Measurements from ENCODE around the gene CNNM4.

Gene CNNM4

DNA sequence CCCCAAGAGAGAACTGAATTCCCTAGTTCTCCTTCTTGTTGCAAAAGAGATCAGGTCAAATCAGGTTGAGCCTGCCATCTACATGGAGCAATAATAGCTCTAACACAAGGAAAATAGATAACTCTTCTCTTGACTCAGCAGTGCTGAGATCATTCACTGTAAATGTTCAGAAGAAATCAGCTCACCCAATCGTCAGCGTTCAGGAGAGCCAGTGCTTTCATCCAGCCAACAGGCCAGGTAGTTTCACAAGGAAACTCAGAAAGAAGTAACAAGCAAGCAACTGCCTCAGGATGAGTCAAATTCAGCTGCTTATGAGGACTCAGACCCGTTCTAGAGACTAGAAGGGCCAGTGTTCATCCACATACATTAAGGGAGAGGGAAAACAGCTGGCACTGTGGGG is 26.8 kb upstream of the CNNM4 start:
- Histone ChIP-seq H3K27me3 (ENCODE audit: control insufficient read depth in 1 of 2, insufficient read depth in 1 of 2, low read length in 2 of 2) (no peaks in the 10 kb centered on the region), H3K36me3 (ENCODE audit: control insufficient read depth in 1 of 2, insufficient read depth in 2 of 2, low read depth in 1 of 2, low read length in 2 of 2) (peaks cover 36 to 59% of the 10 kb centered on the region in 2 experiments), H3K4me2 (ENCODE audit: low read length, poor library complexity, severe bottlenecking) (no peak overlapping the region), H3K4me1 (ENCODE audit: control insufficient read depth, insufficient read depth, low read depth, low read length) (no peaks in the 10 kb centered on the region), H4K91ac (ENCODE audit: low read length) (no peak overlapping the region), H2BK12ac (ENCODE audit: low read length in 2 of 2) (no peak overlapping the region), H2BK15ac (ENCODE audit: low read depth, poor library complexity, severe bottlenecking) (no peak overlapping the region), H3K23ac (ENCODE audit: low read length in 2 of 2) (no peak overlapping the region), H3K79me1 (replicated peaks; ENCODE audit: low read length, poor library complexity, severe bottlenecking) (peaks cover 33% of the 10 kb centered on the region), H3K4ac (ENCODE audit: low read depth in 1 of 2, low read length in 2 of 2) (no peak overlapping the region), H3K27ac (ENCODE audit: low read length, poor library complexity, severe bottlenecking) (no peak overlapping the region), H3K4me3 (ENCODE audit: insufficient read depth in 1 of 2, low read depth in 1 of 2, low read length in 2 of 2) (no peak overlapping the region), H4K8ac (ENCODE audit: low read length) (no peak overlapping the region), H3K18ac (ENCODE audit: low read depth in 1 of 2, low read length in 2 of 2) (no peak overlapping the region), H2AK5ac (ENCODE audit: low read length, severe bottlenecking) (no peak overlapping the region), H2AFZ (ENCODE audit: low read depth, low read length) (no peak overlapping the region), H2BK5ac (ENCODE audit: low read depth, low read length, poor library complexity, severe bottlenecking) (no peak overlapping the region), H2BK120ac (ENCODE audit: low read depth, low read length) (no peak overlapping the region), H3K9ac (ENCODE audit: low read length) (no peak overlapping the region), H3K9me3 (ENCODE audit: control insufficient read depth, low read length) (no peaks in the 10 kb centered on the region), H3K14ac (ENCODE audit: low read length in 2 of 2) (no peak overlapping the region)
- 93% methylated on average over 3 of the region's 3 CpGs for WGBS
- DNase-seq, result no peak

DNA sequence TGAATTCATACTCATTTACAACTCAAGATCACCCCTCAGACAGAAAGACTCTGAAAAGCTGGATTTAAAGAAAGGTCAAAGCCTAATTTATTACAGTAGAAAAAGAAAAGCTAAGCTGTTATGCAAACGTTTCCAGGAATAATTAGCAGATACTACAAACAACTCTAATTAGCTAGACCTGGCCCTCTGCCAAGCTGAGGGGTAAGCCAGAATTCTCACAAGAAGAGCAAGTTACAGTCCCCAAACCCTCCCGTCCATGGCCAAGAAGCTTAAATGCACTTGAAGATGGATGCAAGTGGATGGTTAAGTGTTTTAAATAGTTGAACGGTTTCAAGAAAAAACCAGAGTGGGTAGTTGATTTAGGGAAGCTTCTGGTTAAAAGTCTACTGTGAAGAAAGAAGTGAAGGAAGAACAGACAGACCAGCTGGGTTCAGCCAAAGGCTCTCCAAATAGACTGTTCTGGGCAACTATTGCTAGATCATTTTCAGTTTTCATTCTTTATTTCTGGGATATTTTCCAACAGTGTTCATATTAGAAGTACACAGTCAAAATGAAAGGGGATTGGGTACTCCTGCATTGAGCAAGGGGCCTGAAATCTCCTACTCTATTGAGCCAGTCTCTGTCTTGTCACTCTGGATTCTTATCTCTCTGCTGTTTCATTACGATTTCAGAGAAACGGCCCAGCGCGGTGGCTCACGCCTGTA is 25.7 kb upstream of the CNNM4 start:
- no peak for DNase-seq
- Histone ChIP-seq H3K18ac (ENCODE audit: low read depth in 1 of 2, low read length in 2 of 2) (no peak overlapping the region), H4K8ac (ENCODE audit: low read length) (no peak overlapping the region), H3K36me3 (ENCODE audit: control insufficient read depth in 1 of 2, insufficient read depth in 2 of 2, low read depth in 1 of 2, low read length in 2 of 2) (peaks cover 36 to 59% of the 10 kb centered on the region in 2 experiments), H3K23ac (ENCODE audit: low read length in 2 of 2) (no peak overlapping the region), H2BK15ac (ENCODE audit: low read depth, poor library complexity, severe bottlenecking) (no peak overlapping the region), H3K4me3 (ENCODE audit: insufficient read depth in 1 of 2, low read depth in 1 of 2, low read length in 2 of 2) (no peak overlapping the region), H3K9me3 (ENCODE audit: control insufficient read depth, low read length) (no peaks in the 10 kb centered on the region), H3K14ac (ENCODE audit: low read length in 2 of 2) (no peak overlapping the region), H2BK120ac (ENCODE audit: low read depth, low read length) (no peak overlapping the region), H3K4ac (ENCODE audit: low read depth in 1 of 2, low read length in 2 of 2) (no peak overlapping the region), H2BK12ac (ENCODE audit: low read length in 2 of 2) (no peak overlapping the region), H4K91ac (ENCODE audit: low read length) (no peak overlapping the region), H3K27me3 (ENCODE audit: control insufficient read depth in 1 of 2, insufficient read depth in 1 of 2, low read length in 2 of 2) (no peaks in the 10 kb centered on the region), H3K4me1 (ENCODE audit: control insufficient read depth, insufficient read depth, low read depth, low read length) (no peaks in the 10 kb centered on the region), H3K9ac (ENCODE audit: low read length) (no peak overlapping the region), H3K4me2 (ENCODE audit: low read length, poor library complexity, severe bottlenecking) (no peak overlapping the region), H3K79me1 (replicated peaks; ENCODE audit: low read length, poor library complexity, severe bottlenecking) (peaks cover 38% of the 10 kb centered on the region), H2AK5ac (ENCODE audit: low read length, severe bottlenecking) (no peak overlapping the region), H2AFZ (ENCODE audit: low read depth, low read length) (no peak overlapping the region), H3K27ac (ENCODE audit: low read length, poor library complexity, severe bottlenecking) (no peak overlapping the region), H2BK5ac (ENCODE audit: low read depth, low read length, poor library complexity, severe bottlenecking) (no peak overlapping the region)
- WGBS, result 90% methylated on average over 8 of the region's 8 CpGs

DNA sequence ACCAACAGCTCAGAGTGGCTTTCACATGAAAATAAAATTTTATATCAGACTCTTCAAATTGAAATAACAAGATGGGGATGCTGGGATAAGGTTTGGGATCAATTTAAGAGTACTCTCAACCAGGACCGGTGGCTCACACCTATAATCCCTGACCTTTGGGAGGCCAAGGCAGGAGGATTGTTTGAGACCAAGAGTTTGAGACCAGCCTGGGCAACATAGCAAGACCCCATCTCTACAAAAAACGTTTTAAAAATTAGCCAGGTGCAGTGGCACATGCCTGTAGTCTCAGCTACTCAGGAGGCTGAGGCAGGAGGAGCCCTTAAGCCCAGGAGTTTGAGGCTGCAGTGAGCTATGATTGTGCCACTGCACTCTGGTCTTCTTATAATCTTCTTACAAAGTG is 23.5 kb upstream of the CNNM4 start:
- Histone ChIP-seq H2BK12ac (ENCODE audit: low read length in 2 of 2) (no peak overlapping the region), H3K18ac (ENCODE audit: low read depth in 1 of 2, low read length in 2 of 2) (no peak overlapping the region), H2AK5ac (ENCODE audit: low read length, severe bottlenecking) (no peak overlapping the region), H2BK15ac (ENCODE audit: low read depth, poor library complexity, severe bottlenecking) (no peak overlapping the region), H2BK120ac (ENCODE audit: low read depth, low read length) (no peak overlapping the region), H4K91ac (ENCODE audit: low read length) (no peak overlapping the region), H3K79me1 (replicated peaks; ENCODE audit: low read length, poor library complexity, severe bottlenecking) (peaks cover 34% of the 10 kb centered on the region), H3K9ac (ENCODE audit: low read length) (no peak overlapping the region), H3K27me3 (ENCODE audit: control insufficient read depth in 1 of 2, insufficient read depth in 1 of 2, low read length in 2 of 2) (no peaks in the 10 kb centered on the region), H3K36me3 (ENCODE audit: control insufficient read depth in 1 of 2, insufficient read depth in 2 of 2, low read depth in 1 of 2, low read length in 2 of 2) (peaks cover 16 to 45% of the 10 kb centered on the region in 2 experiments), H2BK5ac (ENCODE audit: low read depth, low read length, poor library complexity, severe bottlenecking) (no peak overlapping the region), H3K9me3 (ENCODE audit: control insufficient read depth, low read length) (no peaks in the 10 kb centered on the region), H3K4me2 (ENCODE audit: low read length, poor library complexity, severe bottlenecking) (no peak overlapping the region), H3K23ac (ENCODE audit: low read length in 2 of 2) (no peak overlapping the region), H3K4me1 (ENCODE audit: control insufficient read depth, insufficient read depth, low read depth, low read length) (no peaks in the 10 kb centered on the region), H4K8ac (ENCODE audit: low read length) (no peak overlapping the region), H2AFZ (ENCODE audit: low read depth, low read length) (no peak overlapping the region), H3K27ac (ENCODE audit: low read length, poor library complexity, severe bottlenecking) (no peak overlapping the region), H3K4me3 (ENCODE audit: insufficient read depth in 1 of 2, low read depth in 1 of 2, low read length in 2 of 2) (no peak overlapping the region), H3K14ac (ENCODE audit: low read length in 2 of 2) (no peak overlapping the region), H3K4ac (ENCODE audit: low read depth in 1 of 2, low read length in 2 of 2) (no peak overlapping the region)
- no peak for DNase-seq
- 89% methylated on average over 2 of the region's 2 CpGs for WGBS

GRCh38 chr2:96737831-96738230 is 22.9 kb upstream of the CNNM4 start:
- Histone ChIP-seq H3K9me3 (ENCODE audit: control insufficient read depth, low read length) (no peaks in the 10 kb centered on the region), H4K91ac (ENCODE audit: low read length) (no peak overlapping the region), H4K8ac (ENCODE audit: low read length) (no peak overlapping the region), H3K4me2 (ENCODE audit: low read length, poor library complexity, severe bottlenecking) (no peak overlapping the region), H2BK15ac (ENCODE audit: low read depth, poor library complexity, severe bottlenecking) (no peak overlapping the region), H2BK120ac (ENCODE audit: low read depth, low read length) (no peak overlapping the region), H3K4ac (ENCODE audit: low read depth in 1 of 2, low read length in 2 of 2) (no peak overlapping the region), H3K79me1 (replicated peaks; ENCODE audit: low read length, poor library complexity, severe bottlenecking) (peaks cover 34% of the 10 kb centered on the region), H3K27me3 (ENCODE audit: control insufficient read depth in 1 of 2, insufficient read depth in 1 of 2, low read length in 2 of 2) (no peaks in the 10 kb centered on the region), H3K23ac (ENCODE audit: low read length in 2 of 2) (no peak overlapping the region), H3K18ac (ENCODE audit: low read depth in 1 of 2, low read length in 2 of 2) (no peak overlapping the region), H2AK5ac (ENCODE audit: low read length, severe bottlenecking) (no peak overlapping the region), H3K27ac (ENCODE audit: low read length, poor library complexity, severe bottlenecking) (no peak overlapping the region), H3K9ac (ENCODE audit: low read length) (no peak overlapping the region), H3K4me3 (ENCODE audit: insufficient read depth in 1 of 2, low read depth in 1 of 2, low read length in 2 of 2) (no peak overlapping the region), H3K14ac (ENCODE audit: low read length in 2 of 2) (no peak overlapping the region), H3K4me1 (ENCODE audit: control insufficient read depth, insufficient read depth, low read depth, low read length) (no peaks in the 10 kb centered on the region), H2BK5ac (ENCODE audit: low read depth, low read length, poor library complexity, severe bottlenecking) (no peak overlapping the region), H2BK12ac (ENCODE audit: low read length in 2 of 2) (no peak overlapping the region), H3K36me3 (ENCODE audit: control insufficient read depth in 1 of 2, insufficient read depth in 2 of 2, low read depth in 1 of 2, low read length in 2 of 2) (peaks cover 11 to 42% of the 10 kb centered on the region in 2 experiments), H2AFZ (ENCODE audit: low read depth, low read length) (no peak overlapping the region)
- DNase-seq, result no peak
- WGBS, result 81% methylated on average over 2 of the region's 2 CpGs
